OCI-LY7 (cell line): ENCODE data around the gene PABPN1L. TPM values are rescaled to one million over a fixed set of nuclear protein-coding genes. Genes with fewer than 3 reads are reported as not detected.

Experiments used
- BruUV-seq: library from RNA; stranded (reverse); fragments of 400-500 nt; replicated peaks from 2 replicates; lab custom pipeline; 2021; lab: Mats Ljungman, UMichigan
- CTCF ChIA-PET: fragments of 300-600 bp; sonication (Branson Sonifier 250); formaldehyde crosslinking; loops from one replicate; lab custom pipeline; 2022; ENCODE audit warnings: antibody characterized with exemption; ENCODE audit not compliant: unreplicated experiment; lab: Charles Lee
- POLR2A ChIA-PET: fragments of 300-600 bp; sonication (Branson Sonifier 250); formaldehyde crosslinking; loops from one replicate; lab custom pipeline; 2022; ENCODE audit warnings: antibody characterized with exemption; lab: Charles Lee
- DNase-seq: peaks from one replicate; pipeline ENCODE4 v3.0.0-alpha.2; 2015; ENCODE audit warnings: low spot score
- H2AFZ ChIP-seq: fragments of 200-600 bp; sonication (generic), shearing (Covaris generic); 2 replicates; pipeline ENCODE4 v1.6.1; 2014; ENCODE audit warnings: mild to moderate bottlenecking, antibody characterized with exemption, low read length, moderate library complexity
- H3K27ac ChIP-seq: fragments of 200-600 bp; sonication (generic); 2 replicates; pipeline ENCODE4 v1.5.1; 2014; ENCODE audit warnings: mixed run types, low read depth, mild to moderate bottlenecking, moderate library complexity, low read length, inconsistent platforms; ENCODE audit not compliant: poor library complexity, severe bottlenecking
- H3K36me3 ChIP-seq: fragments of 200-600 bp; sonication (generic); 2 replicates; pipeline ENCODE4 v1.6.1; 2014; ENCODE audit warnings: mild to moderate bottlenecking, antibody characterized with exemption, low read length, moderate library complexity, mixed read lengths; ENCODE audit not compliant: insufficient read depth
- H3K4me1 ChIP-seq: fragments of 200-600 bp; sonication (generic); 2 replicates; pipeline ENCODE4 v1.5.1; 2014; ENCODE audit warnings: mild to moderate bottlenecking, low read length; ENCODE audit not compliant: insufficient read depth, poor library complexity, severe bottlenecking
- H3K4me2 ChIP-seq: fragments of 200-600 bp; sonication (generic); 2 replicates; pipeline ENCODE4 v1.6.1; 2014; ENCODE audit warnings: mild to moderate bottlenecking, low read length
- H3K4me3 ChIP-seq: fragments of 200-600 bp; sonication (generic); 2 replicates; pipeline ENCODE4 v1.5.1; 2014; ENCODE audit warnings: mild to moderate bottlenecking, low read depth, low read length; ENCODE audit not compliant: poor library complexity, severe bottlenecking
- H3K79me2 ChIP-seq: fragments of 200-600 bp; sonication (generic); 2 replicates; pipeline ENCODE4 v1.6.1; 2016; ENCODE audit warnings: low read depth, mild to moderate bottlenecking, low read length, moderate library complexity, mixed read lengths; ENCODE audit not compliant: insufficient read depth
- H3K9me2 ChIP-seq: fragments of 200-600 bp; sonication (generic); 2 replicates; pipeline ENCODE4 v1.6.1; 2016; ENCODE audit warnings: mild to moderate bottlenecking, low read length, mixed read lengths; ENCODE audit not compliant: insufficient read depth
- H3K9me3 ChIP-seq: fragments of 200-600 bp; sonication (generic); 2 replicates; pipeline ENCODE4 v1.6.1; 2014; ENCODE audit warnings: mild to moderate bottlenecking, mixed run types, low read length, mixed read lengths
- H4K20me1 ChIP-seq: fragments of 200-600 bp; sonication (generic); 2 replicates; pipeline ENCODE4 v1.6.1; 2014; ENCODE audit warnings: mild to moderate bottlenecking, antibody characterized with exemption, low read length, moderate library complexity, mixed read lengths; ENCODE audit not compliant: insufficient read depth
- EZH2phosphoT487 ChIP-seq: fragments of 200-600 bp; sonication (generic); IDR thresholded peaks from 2 replicates; pipeline ENCODE4 v1.6.1; 2018; ENCODE audit warnings: low read depth, borderline replicate concordance, mild to moderate bottlenecking, mixed run types, antibody characterized with exemption, low read length, moderate library complexity, mixed read lengths
- intact Hi-C: fragments of 100-400 bp; cut with micrococcal nuclease; formaldehyde crosslinking; loops from one replicate; pipeline ENCODE4 v1.10.0; 2022; ENCODE audit not compliant: unreplicated experiment
- total RNA-seq, 2 experiments: library from RNA; depleted of rRNA in 1 of 2; stranded (reverse); fragments of >200 nt in 1 of 2; shearing (Covaris generic) in 1 of 2; gene quantifications; 2 replicates each; pipeline ENCODE4 v1.2.3, GENCODE V29; 2014 to 2022
- TF ChIP-seq, protein P1 (sequence below): fragments of 200-600 bp; sonication (generic); conservative IDR thresholded peaks from 2 replicates; pipeline ENCODE4 v1.5.1; 2014; ENCODE audit warnings: mild to moderate bottlenecking, antibody characterized with exemption, low read length, moderate library complexity, mixed read lengths

PABPN1L gene
- total RNA-seq, 2 experiments from 2014 or later, result 0.38 TPM; not detected in 1

- no peaks in the 10 kb centered on the region; the same call in 1 of the 2 replicates for H3K79me2 ChIP-seq
- no peak overlapping the region for H2AFZ ChIP-seq
- intact Hi-C loops, result no loop called here
- H3K9me3 ChIP-seq, result no peaks in the 10 kb centered on the region
- no peak overlapping the region for H3K4me2 ChIP-seq
- DNase-seq, result no peak
- TF ChIP-seq EZH2phosphoT487, result no peak
- TF ChIP-seq, protein P1, sequence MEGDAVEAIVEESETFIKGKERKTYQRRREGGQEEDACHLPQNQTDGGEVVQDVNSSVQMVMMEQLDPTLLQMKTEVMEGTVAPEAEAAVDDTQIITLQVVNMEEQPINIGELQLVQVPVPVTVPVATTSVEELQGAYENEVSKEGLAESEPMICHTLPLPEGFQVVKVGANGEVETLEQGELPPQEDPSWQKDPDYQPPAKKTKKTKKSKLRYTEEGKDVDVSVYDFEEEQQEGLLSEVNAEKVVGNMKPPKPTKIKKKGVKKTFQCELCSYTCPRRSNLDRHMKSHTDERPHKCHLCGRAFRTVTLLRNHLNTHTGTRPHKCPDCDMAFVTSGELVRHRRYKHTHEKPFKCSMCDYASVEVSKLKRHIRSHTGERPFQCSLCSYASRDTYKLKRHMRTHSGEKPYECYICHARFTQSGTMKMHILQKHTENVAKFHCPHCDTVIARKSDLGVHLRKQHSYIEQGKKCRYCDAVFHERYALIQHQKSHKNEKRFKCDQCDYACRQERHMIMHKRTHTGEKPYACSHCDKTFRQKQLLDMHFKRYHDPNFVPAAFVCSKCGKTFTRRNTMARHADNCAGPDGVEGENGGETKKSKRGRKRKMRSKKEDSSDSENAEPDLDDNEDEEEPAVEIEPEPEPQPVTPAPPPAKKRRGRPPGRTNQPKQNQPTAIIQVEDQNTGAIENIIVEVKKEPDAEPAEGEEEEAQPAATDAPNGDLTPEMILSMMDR, result no peak
- no TSS peak for BruUV-seq
- no peaks in the 10 kb centered on the region for H3K9me2 ChIP-seq
- no peak overlapping the region for H3K4me3 ChIP-seq
- no peaks in the 10 kb centered on the region for H4K20me1 ChIP-seq
- H3K4me1 ChIP-seq, result peaks cover 6% of the 10 kb centered on the region
- H3K27ac ChIP-seq, result no peak overlapping the region
- peaks cover 23% of the 10 kb centered on the region for H3K36me3 ChIP-seq
- POLR2A ChIA-PET, result no interaction called here
- CTCF ChIA-PET, result no interaction called here
Observed at GRCh38 chr16:88861359-88861758, 5.1 kb downstream of the PABPN1L start.

- BruUV-seq, result no TSS peak
- intact Hi-C loops, result loop anchor here (5.0 kb wide), 1 partner anchor 108 kb away; no protein-coding TSS in a partner anchor
Observed at GRCh38 chr16:88859381-88860091, 6.9 kb downstream of the PABPN1L start.

More at GRCh38 chr16:88859381-88860091, 6.9 kb downstream of the PABPN1L start:
- POLR2A ChIA-PET, result no interaction called here
- DNase-seq, result no peak
- no peaks in the 10 kb centered on the region for H3K9me2 ChIP-seq
- no peak overlapping the region for H2AFZ ChIP-seq
- CTCF ChIA-PET, result no interaction called here
- peaks cover 23% of the 10 kb centered on the region for H3K36me3 ChIP-seq
- TF ChIP-seq, protein P1, result no peak
- TF ChIP-seq EZH2phosphoT487, result no peak
- 0 out of 2 replicates have a peak, but pooled peaks cover 4% of the 10 kb centered on the region for H4K20me1 ChIP-seq
- H3K4me1 ChIP-seq, result peaks cover 23% of the 10 kb centered on the region
- H3K4me2 ChIP-seq, result no peak overlapping the region
- H3K79me2 ChIP-seq, result no peaks in the 10 kb centered on the region; the same call in 1 of the 2 replicates
- no peaks in the 10 kb centered on the region for H3K9me3 ChIP-seq
- H3K4me3 ChIP-seq, result no peak overlapping the region
- no peak overlapping the region for H3K27ac ChIP-seq
